ENCODE measurements around the gene C11orf21.

C11orf21 gene

GRCh38 chr11:2267306-2267850 lies 34.3 kb downstream of the C11orf21 start:
- no peak overlapping the region for H3K4me3 ChIP-seq (ENCODE audit: low read depth, low read length)
- TF ChIP-seq CTCF (IDR thresholded peaks at IDR 0.05; ENCODE audit: low read depth, low read length): no peak

DNA sequence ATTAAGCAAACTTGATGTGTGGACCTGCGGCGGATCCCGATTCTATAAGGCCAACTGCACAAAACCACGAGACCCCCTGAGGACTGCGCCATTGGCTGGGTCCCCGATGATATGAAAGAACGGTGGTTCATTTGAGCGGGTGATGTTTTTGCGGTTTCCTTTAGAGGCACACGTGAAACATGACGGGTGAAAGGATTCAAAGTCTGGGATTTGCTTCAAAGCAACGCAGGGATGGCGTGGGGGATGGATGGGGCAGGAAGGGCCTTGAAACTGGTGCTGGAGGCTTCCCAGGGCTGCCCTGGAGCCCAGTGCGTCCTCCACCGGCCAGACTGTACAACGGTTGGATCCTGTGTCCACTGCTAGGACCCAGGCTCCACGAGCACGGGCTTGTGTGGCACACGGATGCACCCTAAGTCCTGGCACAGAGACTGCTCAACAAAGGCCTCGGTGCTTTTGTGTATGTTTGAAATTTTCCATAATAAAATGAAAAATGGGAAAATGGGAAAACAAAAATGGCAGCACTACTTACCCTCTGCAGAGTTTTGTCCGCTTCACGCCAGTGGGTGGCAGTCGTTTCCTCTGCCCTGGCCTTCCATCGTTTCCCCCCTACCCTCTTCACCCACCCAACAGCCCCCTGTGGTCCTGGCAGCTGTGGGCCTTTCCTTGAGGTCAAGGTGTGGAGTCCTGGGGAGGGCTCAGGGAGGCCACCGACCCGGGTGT lies 35.0 kb downstream of the C11orf21 start:
- no peak overlapping the region for H3K4me3 ChIP-seq (ENCODE audit: low read depth, low read length)
- no peak for TF ChIP-seq CTCF (IDR thresholded peaks at IDR 0.05; ENCODE audit: low read depth, low read length)

DNA sequence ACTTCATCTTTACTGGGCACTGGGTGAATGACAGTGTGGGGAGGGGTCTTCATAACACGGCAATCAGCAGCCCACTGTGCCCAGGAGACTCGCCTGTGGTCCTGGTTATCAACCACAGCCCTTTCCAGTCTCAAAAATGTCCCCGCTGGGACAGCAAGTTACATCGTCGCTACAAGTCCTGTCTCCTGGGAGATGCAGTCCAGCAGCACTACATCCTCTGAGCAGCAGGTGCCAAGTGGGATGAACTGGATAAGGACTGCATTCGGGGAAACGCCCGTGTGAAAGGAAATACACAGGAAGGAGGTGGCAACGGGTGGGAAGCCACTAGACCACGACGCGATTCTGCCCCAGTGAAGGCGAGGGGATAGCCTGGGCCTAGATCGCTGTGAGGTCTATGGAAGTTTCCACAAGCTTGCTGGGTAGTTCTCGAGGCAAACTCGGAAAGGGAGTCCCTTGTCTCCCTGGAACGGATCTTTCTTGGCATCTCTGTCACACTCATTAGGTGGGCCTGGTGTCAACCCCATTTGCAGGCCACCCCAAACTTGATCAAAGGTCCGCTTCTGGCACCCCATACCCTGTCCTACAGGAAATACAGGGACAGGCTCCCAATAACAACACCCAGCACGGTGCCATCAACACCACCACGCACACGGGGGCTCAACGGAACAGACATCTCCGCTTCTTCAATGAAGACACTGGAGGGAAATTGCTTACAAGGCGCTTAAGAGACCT lies 35.7 kb downstream of the C11orf21 start:
- H3K4me3 ChIP-seq (ENCODE audit: low read depth, low read length): no peak overlapping the region
- no peak for TF ChIP-seq CTCF (IDR thresholded peaks at IDR 0.05; ENCODE audit: low read depth, low read length)

GRCh38 chr11:2265396-2265795 lies 36.3 kb downstream of the C11orf21 start:
- TF ChIP-seq CTCF (IDR thresholded peaks at IDR 0.05; ENCODE audit: low read depth, low read length): no peak
- H3K4me3 ChIP-seq (ENCODE audit: low read depth, low read length): no peak overlapping the region

GRCh38 chr11:2264366-2265053 lies 37.2 kb downstream of the C11orf21 start:
- TF ChIP-seq CTCF (IDR thresholded peaks at IDR 0.05; ENCODE audit: low read depth, low read length): no peak

GRCh38 chr11:2263724-2264360 lies 37.9 kb downstream of the C11orf21 start:
- no peak overlapping the region for H3K4me3 ChIP-seq (ENCODE audit: low read depth, low read length)
- TF ChIP-seq CTCF (IDR thresholded peaks at IDR 0.05; ENCODE audit: low read depth, low read length): no peak

More at GRCh38 chr11:2264366-2265053, 37.2 kb downstream of the C11orf21 start:
- H3K4me3 ChIP-seq (ENCODE audit: low read depth, low read length): no peak overlapping the region
